ENCODE data around the gene MYF5.

Gene MYF5

GRCh38 chr12:80698847-80699542 lies 17.7 kb upstream of the MYF5 start:
- TF ChIP-seq CTCF (IDR thresholded peaks at IDR 0.05; ENCODE audit: low read length, missing control alignments): no peak
- no peak for DNase-seq (ENCODE audit: low read depth)
- no peak overlapping the region for H3K4me3 ChIP-seq (replicated peaks; ENCODE audit: low read depth, low read length)

DNA sequence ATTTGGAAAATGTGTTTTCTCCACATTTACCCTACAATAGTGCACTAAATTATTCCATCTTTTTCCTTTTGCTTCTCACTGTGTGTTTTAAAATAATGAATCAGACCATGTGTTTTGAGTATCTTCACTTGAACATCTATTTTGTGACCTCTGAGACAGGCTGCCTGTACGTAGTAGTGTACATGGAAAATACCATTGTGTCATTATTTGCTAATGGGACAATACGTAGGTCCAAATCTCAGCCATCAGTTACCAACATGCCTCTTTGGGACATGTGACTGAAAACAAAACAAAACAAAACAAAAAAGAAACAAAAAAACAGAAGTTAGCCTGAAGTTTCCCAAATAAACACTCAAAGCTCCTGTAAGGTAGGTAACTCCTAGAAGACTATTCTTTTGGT lies 16.4 kb upstream of the MYF5 start:
- DNase-seq (ENCODE audit: low read depth): no peak
- no peak for TF ChIP-seq CTCF (IDR thresholded peaks at IDR 0.05; ENCODE audit: low read length, missing control alignments)
- H3K4me3 ChIP-seq (replicated peaks; ENCODE audit: low read depth, low read length): no peak overlapping the region

DNA sequence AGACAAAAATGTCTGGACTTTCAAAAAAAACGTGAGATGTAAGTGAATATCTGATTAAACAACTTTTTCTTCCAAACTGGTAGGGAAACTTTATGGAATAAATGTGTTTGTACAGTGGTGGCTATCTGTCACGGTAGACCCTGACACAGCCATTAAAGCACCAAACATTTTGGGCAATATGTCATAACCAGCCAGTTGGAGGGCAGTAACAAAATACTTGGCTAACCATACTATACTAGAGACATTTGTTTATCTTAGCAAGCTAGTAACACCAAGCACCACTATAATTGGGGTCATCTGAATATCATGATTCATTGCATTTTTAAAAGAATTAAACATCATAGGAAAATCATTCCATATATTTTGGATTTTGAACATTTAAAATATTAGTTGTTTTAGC lies 15.3 kb upstream of the MYF5 start:
- TF ChIP-seq CTCF (IDR thresholded peaks at IDR 0.05; ENCODE audit: low read length, missing control alignments): no peak
- H3K4me3 ChIP-seq (replicated peaks; ENCODE audit: low read depth, low read length): no peak overlapping the region

GRCh38 chr12:80702889-80703805 lies 13.6 kb upstream of the MYF5 start:
- peak; percentile 59 for DNase-seq (ENCODE audit: low read depth)
- peak overlapping the region; percentile 7 for H3K4me3 ChIP-seq (replicated peaks; ENCODE audit: low read depth, low read length)
- TF ChIP-seq CTCF (IDR thresholded peaks at IDR 0.05; ENCODE audit: low read length, missing control alignments): no peak

More for the DNA sequence above, 15.3 kb upstream of the MYF5 start:
- no peak for DNase-seq (ENCODE audit: low read depth)

DNA sequence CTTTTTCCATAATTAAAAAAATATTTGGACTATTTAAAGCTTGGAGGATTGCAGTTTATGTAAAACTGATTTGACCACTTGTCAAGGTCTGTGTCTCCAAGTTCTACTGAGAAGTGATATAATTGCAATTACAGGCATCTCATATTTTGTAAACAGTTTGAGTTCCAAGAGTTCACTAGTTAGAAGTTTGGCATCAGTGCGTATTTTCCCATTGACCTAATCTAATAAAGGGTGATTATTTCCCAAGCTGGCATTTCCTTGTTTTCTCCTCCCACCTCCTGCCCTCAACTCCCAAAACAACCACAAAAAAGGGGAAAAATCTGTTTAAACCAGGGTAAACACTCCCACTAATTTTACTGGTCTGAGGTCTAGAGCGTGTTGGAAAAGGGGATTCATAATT lies 12.3 kb upstream of the MYF5 start:
- DNase-seq (ENCODE audit: low read depth): no peak
- TF ChIP-seq CTCF (IDR thresholded peaks at IDR 0.05; ENCODE audit: low read length, missing control alignments): no peak
- H3K4me3 ChIP-seq (replicated peaks; ENCODE audit: low read depth, low read length): no peak overlapping the region

- H3K4me3 ChIP-seq (replicated peaks; ENCODE audit: low read depth, low read length): peak within 1 kb of the TSS; percentile 31
- no peak for DNase-seq (ENCODE audit: low read depth)
- TF ChIP-seq CTCF (IDR thresholded peaks at IDR 0.05; ENCODE audit: low read length, missing control alignments): no peak
Observed at GRCh38 chr12:80707126-80707829, 9.4 kb upstream of the MYF5 start, which contains the start of gene MYF6. TSS of gene MYF6 (plus strand) at chr12:80707634. CDS start at chr12:80707720, 86 bp downstream.

Measured in fibroblast of pulmonary artery (primary cell).